HFFc6 (cell line): Measurements from ENCODE around the gene LRRC8A. TPM values are rescaled to one million over a fixed set of nuclear protein-coding genes. Genes with fewer than 3 reads are reported as not detected.

Experiments used
- DNase-seq: peaks from one replicate; pipeline ENCODE4 v3.0.0-alpha.2; 2018
- H3K27ac Mint-ChIP-seq: 2 replicates; pipeline ENCODE4 v1.8.0; 2020; ENCODE audit warnings: mild to moderate bottlenecking, mixed read lengths
- H3K27me3 Mint-ChIP-seq: 2 replicates; pipeline ENCODE4 v1.8.0; 2021; ENCODE audit warnings: mild to moderate bottlenecking, moderate library complexity, mixed read lengths; ENCODE audit not compliant: insufficient read depth
- H3K36me3 Mint-ChIP-seq: 2 replicates; pipeline ENCODE4 v1.8.0; 2021; ENCODE audit warnings: low read depth, mixed read lengths
- H3K4me1 Mint-ChIP-seq: 2 replicates; pipeline ENCODE4 v1.8.0; 2020; ENCODE audit warnings: low read depth, mixed read lengths
- H3K4me3 Mint-ChIP-seq: 2 replicates; pipeline ENCODE4 v1.8.0; 2020; ENCODE audit warnings: mild to moderate bottlenecking, moderate library complexity, mixed read lengths
- H3K9me3 Mint-ChIP-seq: 2 replicates; pipeline ENCODE4 v1.8.0; 2020; ENCODE audit warnings: mild to moderate bottlenecking, mixed read lengths
- total RNA-seq, 6 experiments: library from RNA; stranded (reverse); fragmentation: NEBNext Ultra II Directional; extraction: Animal tissue kit (Norgen Biotek cat#: 25700); gene quantifications; 2 replicates in 1 of 6; 3 replicates in 5 of 6; pipeline ENCODE4 v1.2.3, GENCODE V29; 2021
- TF ChIP-seq, protein P1 (sequence below): fragments of 200-600 bp; sonication (generic); IDR thresholded peaks from 2 replicates; pipeline ENCODE4 v1.5.0; 2021; ENCODE audit warnings: antibody characterized with exemption, mild to moderate bottlenecking

LRRC8A gene
- total RNA-seq, 6 experiments from 2014 or later, result 37.8 to 51.9 (median 39.6) TPM

DNA sequence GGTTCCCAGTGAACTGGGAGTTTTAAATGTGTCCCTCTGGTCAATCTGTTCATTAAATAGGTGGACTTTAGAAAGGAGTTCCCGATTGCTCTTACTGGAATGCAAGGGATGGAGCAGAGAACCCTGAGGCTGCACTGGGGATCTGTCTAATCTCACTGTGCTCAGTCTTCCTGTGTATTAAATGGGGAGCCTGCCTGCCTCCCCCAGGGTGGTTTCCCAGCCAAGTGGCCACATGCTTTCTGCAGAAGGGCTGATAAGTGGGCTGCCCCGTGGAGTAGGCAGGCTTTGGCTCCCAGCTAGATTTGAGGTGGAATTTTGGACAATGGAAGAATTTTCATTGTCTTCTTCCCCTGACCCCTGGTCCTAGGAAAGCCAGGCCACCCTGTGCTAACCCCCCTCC lies 24.8 kb downstream of the LRRC8A start:
- peaks cover 30% of the 10 kb centered on the region for H3K36me3 Mint-ChIP-seq
- H3K4me3 Mint-ChIP-seq, result no peak overlapping the region
- peaks cover 34% of the 10 kb centered on the region for H3K4me1 Mint-ChIP-seq
- H3K27ac Mint-ChIP-seq, result no peak overlapping the region
- no peak for DNase-seq
- H3K9me3 Mint-ChIP-seq, result no peaks in the 10 kb centered on the region
- peaks cover 7% of the 10 kb centered on the region; the same call in 1 of the 2 replicates for H3K27me3 Mint-ChIP-seq
- TF ChIP-seq, protein P1, sequence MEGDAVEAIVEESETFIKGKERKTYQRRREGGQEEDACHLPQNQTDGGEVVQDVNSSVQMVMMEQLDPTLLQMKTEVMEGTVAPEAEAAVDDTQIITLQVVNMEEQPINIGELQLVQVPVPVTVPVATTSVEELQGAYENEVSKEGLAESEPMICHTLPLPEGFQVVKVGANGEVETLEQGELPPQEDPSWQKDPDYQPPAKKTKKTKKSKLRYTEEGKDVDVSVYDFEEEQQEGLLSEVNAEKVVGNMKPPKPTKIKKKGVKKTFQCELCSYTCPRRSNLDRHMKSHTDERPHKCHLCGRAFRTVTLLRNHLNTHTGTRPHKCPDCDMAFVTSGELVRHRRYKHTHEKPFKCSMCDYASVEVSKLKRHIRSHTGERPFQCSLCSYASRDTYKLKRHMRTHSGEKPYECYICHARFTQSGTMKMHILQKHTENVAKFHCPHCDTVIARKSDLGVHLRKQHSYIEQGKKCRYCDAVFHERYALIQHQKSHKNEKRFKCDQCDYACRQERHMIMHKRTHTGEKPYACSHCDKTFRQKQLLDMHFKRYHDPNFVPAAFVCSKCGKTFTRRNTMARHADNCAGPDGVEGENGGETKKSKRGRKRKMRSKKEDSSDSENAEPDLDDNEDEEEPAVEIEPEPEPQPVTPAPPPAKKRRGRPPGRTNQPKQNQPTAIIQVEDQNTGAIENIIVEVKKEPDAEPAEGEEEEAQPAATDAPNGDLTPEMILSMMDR, result no peak

DNA sequence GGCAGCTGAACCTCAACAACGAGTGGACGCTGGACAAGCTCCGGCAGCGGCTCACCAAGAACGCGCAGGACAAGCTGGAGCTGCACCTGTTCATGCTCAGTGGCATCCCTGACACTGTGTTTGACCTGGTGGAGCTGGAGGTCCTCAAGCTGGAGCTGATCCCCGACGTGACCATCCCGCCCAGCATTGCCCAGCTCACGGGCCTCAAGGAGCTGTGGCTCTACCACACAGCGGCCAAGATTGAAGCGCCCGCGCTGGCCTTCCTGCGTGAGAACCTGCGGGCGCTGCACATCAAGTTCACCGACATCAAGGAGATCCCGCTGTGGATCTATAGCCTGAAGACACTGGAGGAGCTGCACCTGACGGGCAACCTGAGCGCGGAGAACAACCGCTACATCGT lies 26.4 kb downstream of the LRRC8A start:
- Mint-ChIP-seq H3K27me3 (peaks cover 9% of the 10 kb centered on the region), H3K4me3 (no peak overlapping the region), H3K27ac (no peak overlapping the region), H3K4me1 (peaks cover 41% of the 10 kb centered on the region), H3K36me3 (peaks cover 38% of the 10 kb centered on the region), H3K9me3 (no peaks in the 10 kb centered on the region)
- TF ChIP-seq, protein P1, result no peak
- DNase-seq, result no peak

DNA sequence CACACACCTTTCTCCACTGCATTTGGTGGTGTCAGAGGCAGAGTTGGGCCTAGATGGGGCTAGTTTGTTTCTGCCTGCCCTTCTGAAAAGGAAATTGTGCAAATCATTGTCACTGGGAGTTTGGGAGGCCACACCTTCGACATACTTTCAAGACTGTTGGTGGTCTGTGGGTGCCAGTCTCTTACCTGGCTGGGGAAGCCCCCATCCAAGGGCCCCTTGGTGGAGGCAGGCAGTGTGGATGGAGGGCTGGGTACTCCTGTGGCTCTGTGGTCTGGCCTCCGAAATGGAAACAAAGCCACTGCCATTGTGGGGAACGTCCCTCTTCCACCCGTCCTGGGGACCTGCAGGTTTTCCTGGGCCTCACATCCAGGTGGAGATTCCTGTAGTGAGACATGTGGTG lies 27.9 kb downstream of the LRRC8A start:
- TF ChIP-seq, protein P1, result no peak
- Mint-ChIP-seq H3K9me3 (no peaks in the 10 kb centered on the region), H3K27me3 (peaks cover 6% of the 10 kb centered on the region), H3K27ac (no peak overlapping the region), H3K4me1 (peaks cover 35% of the 10 kb centered on the region), H3K4me3 (no peak overlapping the region), H3K36me3 (peaks cover 38% of the 10 kb centered on the region)
- DNase-seq, result no peak

DNA sequence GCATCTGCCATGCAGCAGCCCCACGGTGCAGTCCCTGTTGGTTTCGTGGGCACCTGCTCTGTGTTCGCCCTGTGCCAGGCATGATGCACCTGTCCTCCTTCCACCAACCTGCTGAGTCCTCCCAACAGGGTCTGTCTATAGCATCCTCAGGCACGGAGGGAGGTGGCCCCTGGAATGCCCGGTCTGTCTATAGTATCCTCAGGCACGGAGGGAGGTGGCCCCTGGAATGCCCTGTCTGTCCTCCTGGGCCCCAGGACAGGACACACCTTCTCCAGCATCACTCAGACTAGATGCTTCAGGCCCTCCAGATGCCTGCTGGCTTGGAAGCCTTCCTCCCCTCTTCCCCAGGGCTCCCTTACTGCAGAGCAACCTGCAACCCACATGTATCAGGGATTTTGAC lies 29.0 kb downstream of the LRRC8A start:
- peaks cover 38% of the 10 kb centered on the region for H3K36me3 Mint-ChIP-seq
- DNase-seq, result no peak
- H3K4me3 Mint-ChIP-seq, result peak overlapping the region; percentile 77
- TF ChIP-seq, protein P1, result no peak
- H3K27me3 Mint-ChIP-seq, result peaks cover 6% of the 10 kb centered on the region
- no peaks in the 10 kb centered on the region for H3K9me3 Mint-ChIP-seq
- peaks cover 40% of the 10 kb centered on the region for H3K4me1 Mint-ChIP-seq
- H3K27ac Mint-ChIP-seq, result peak overlapping the region; percentile 95

DNA sequence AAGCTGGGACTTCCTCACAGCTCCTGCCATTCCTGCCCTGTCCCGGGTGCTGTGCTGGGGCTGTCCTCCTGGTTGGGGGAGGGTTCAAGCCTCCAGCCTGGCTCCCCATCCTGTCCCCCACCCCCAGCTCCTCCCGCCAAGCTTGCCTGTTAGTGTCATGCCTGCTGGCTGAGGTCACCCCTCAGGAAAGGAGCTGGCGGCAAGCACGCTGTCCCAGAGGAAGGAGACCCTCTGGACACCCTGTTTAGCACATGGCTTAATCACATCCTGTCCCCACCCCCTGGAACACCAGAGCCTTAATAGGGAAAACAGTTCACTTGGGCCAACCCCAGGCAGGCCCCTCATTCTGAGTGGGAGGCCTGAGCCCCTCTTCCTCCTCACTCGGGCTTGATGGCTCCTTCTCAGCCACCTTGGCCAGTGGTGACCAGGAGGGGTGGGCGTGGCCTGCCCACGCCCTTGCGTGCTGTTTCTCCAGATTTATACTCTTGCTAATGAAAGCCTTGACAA lies 29.6 kb downstream of the LRRC8A start:
- TF ChIP-seq, protein P1, result no peak
- H3K27me3 Mint-ChIP-seq, result peaks cover 6% of the 10 kb centered on the region
- H3K4me1 Mint-ChIP-seq, result peaks cover 47% of the 10 kb centered on the region
- H3K4me3 Mint-ChIP-seq, result peak overlapping the region; percentile 77
- H3K27ac Mint-ChIP-seq, result peak overlapping the region; percentile 95
- peak; percentile 59 for DNase-seq
- H3K36me3 Mint-ChIP-seq, result peaks cover 41% of the 10 kb centered on the region
- H3K9me3 Mint-ChIP-seq, result no peaks in the 10 kb centered on the region
